IMR-90 (cell line): ENCODE data around the gene FTO. TPM values are rescaled to one million over a fixed set of nuclear protein-coding genes. Genes with fewer than 3 reads are reported as not detected.

Experiments
- ATAC-seq: fragments of 200-7000 bp; cut with Tn5 transposase; 2 replicates; pipeline ENCODE4 v1.9.1; 2020; ENCODE audit warnings: low read depth, mild to moderate bottlenecking, moderate library complexity
- BruUV-seq: library from RNA; stranded (reverse); fragments of 400-500 nt; replicated peaks from 2 replicates; lab custom pipeline; 2021; lab: Mats Ljungman, UMichigan
- CTCF ChIA-PET: fragments of 300-600 bp; formaldehyde crosslinking; extraction: SDS; loops from one replicate; lab custom pipeline; 2021; ENCODE audit warnings: antibody characterized with exemption; lab: Yijun Ruan, JAX
- POLR2A ChIA-PET: fragments of 300-600 bp; sonication (Branson Sonifier 250); formaldehyde crosslinking; loops from one replicate; lab custom pipeline; 2022; ENCODE audit warnings: antibody characterized with exemption; ENCODE audit not compliant: unreplicated experiment; lab: Charles Lee
- DNase-seq: peaks from one replicate; pipeline ENCODE4 v3.0.0; 2013
- H2AFZ ChIP-seq: replicated peaks from 2 replicates; pipeline ENCODE3; 2013; ENCODE audit warnings: low read length, mild to moderate bottlenecking; ENCODE audit not compliant: poor library complexity
- H2AK5ac ChIP-seq: 2 replicates; pipeline ENCODE4 v1.6.1; 2013; ENCODE audit warnings: low read depth, low read length, inconsistent platforms
- H2AK9ac ChIP-seq: replicated peaks from 2 replicates; pipeline ENCODE3; 2013; ENCODE audit warnings: mild to moderate bottlenecking, low read depth, low read length, moderate library complexity; ENCODE audit not compliant: poor library complexity
- H2BK120ac ChIP-seq: 2 replicates; pipeline ENCODE4 v1.6.1; 2013; ENCODE audit warnings: low read depth, low read length, inconsistent platforms
- H2BK15ac ChIP-seq: 3 replicates; pipeline ENCODE4 v1.6.1; 2013; ENCODE audit warnings: low read depth, low read length, inconsistent platforms
- H2BK20ac ChIP-seq: 2 replicates; pipeline ENCODE4 v1.6.1; 2013; ENCODE audit warnings: low read depth, mild to moderate bottlenecking, inconsistent platforms, low read length, moderate library complexity
- H2BK5ac ChIP-seq: 2 replicates; pipeline ENCODE4 v1.6.1; 2013; ENCODE audit warnings: mild to moderate bottlenecking, low read depth, low read length, inconsistent platforms; ENCODE audit not compliant: poor library complexity, severe bottlenecking
- H3K14ac ChIP-seq: replicated peaks from 2 replicates; pipeline ENCODE4 v1.6.1; 2013; ENCODE audit warnings: low read depth, low read length, inconsistent platforms
- H3K18ac ChIP-seq: 2 replicates; pipeline ENCODE4 v1.6.1; 2013; ENCODE audit warnings: low read depth, low read length, control low read depth
- H3K23ac ChIP-seq: 2 replicates; pipeline ENCODE4 v1.6.1; 2013; ENCODE audit warnings: low read depth, low read length, inconsistent platforms
- H3K27ac ChIP-seq: 2 replicates; pipeline ENCODE4 v1.5.1; 2013; ENCODE audit warnings: mild to moderate bottlenecking, control low read depth, low read length; ENCODE audit not compliant: insufficient read depth
- H3K27me3 ChIP-seq: 2 replicates; pipeline ENCODE4 v1.6.1; 2013; ENCODE audit warnings: low read length; ENCODE audit not compliant: control insufficient read depth, insufficient read depth
- H3K36me3 ChIP-seq: 2 replicates; pipeline ENCODE4 v1.6.1; 2013; ENCODE audit warnings: low read length, mixed read lengths; ENCODE audit not compliant: control insufficient read depth, insufficient read depth
- H3K4ac ChIP-seq: 2 replicates; pipeline ENCODE4 v1.6.1; 2013; ENCODE audit warnings: low read depth, low read length, inconsistent platforms
- H3K4me1 ChIP-seq: 2 replicates; pipeline ENCODE4 v1.6.1; 2013; ENCODE audit warnings: low read length, mixed read lengths; ENCODE audit not compliant: control insufficient read depth, insufficient read depth
- H3K4me2 ChIP-seq: 2 replicates; pipeline ENCODE4 v1.6.1; 2013; ENCODE audit warnings: low read depth, mild to moderate bottlenecking, control low read depth, low read length, moderate library complexity
- H3K4me3 ChIP-seq: 2 replicates; pipeline ENCODE4 v1.5.1; 2013; ENCODE audit warnings: low read depth, mild to moderate bottlenecking, control low read depth, low read length, moderate library complexity; ENCODE audit not compliant: insufficient read depth
- H3K56ac ChIP-seq: 2 replicates; pipeline ENCODE4 v1.6.1; 2013; ENCODE audit warnings: low read length, inconsistent platforms; ENCODE audit not compliant: insufficient read depth; ENCODE audit errors: extremely low read depth
- H3K79me1 ChIP-seq, 2 experiments: 2 replicates each; pipeline ENCODE4 v1.6.1; 2013; ENCODE audit warnings: low read length in 2 of 2, inconsistent platforms in 1 of 2, low read depth in 1 of 2
- H3K9ac ChIP-seq: 2 replicates; pipeline ENCODE4 v1.6.1; 2013; ENCODE audit warnings: low read depth, low read length, control low read depth
- H3K9me1 ChIP-seq: 2 replicates; pipeline ENCODE4 v1.6.1; 2013; ENCODE audit warnings: low read length, inconsistent platforms; ENCODE audit not compliant: insufficient read depth
- H3K9me3 ChIP-seq: 2 replicates; pipeline ENCODE4 v1.6.1; 2013; ENCODE audit warnings: low read length; ENCODE audit not compliant: control insufficient read depth, insufficient read depth
- H4K20me1 ChIP-seq: 2 replicates; pipeline ENCODE4 v1.6.1; 2013; ENCODE audit warnings: low read length, inconsistent platforms; ENCODE audit not compliant: insufficient read depth
- H4K5ac ChIP-seq: 2 replicates; pipeline ENCODE4 v1.6.1; 2013; ENCODE audit warnings: mild to moderate bottlenecking, low read depth, low read length, control low read depth
- H4K8ac ChIP-seq, 2 experiments: 2 replicates each; pipeline ENCODE4 v1.6.1; 2013; ENCODE audit warnings: low read depth in 2 of 2, low read length in 2 of 2, control low read depth in 1 of 2, inconsistent platforms in 1 of 2
- H4K91ac ChIP-seq: 2 replicates; pipeline ENCODE4 v1.6.1; 2013; ENCODE audit warnings: low read depth, low read length, inconsistent platforms; ENCODE audit not compliant: insufficient read depth
- BHLHE40 ChIP-seq: fragments of 150-350 bp; IDR thresholded peaks from 2 replicates; pipeline ENCODE4 v1.6.1; 2016; ENCODE audit warnings: mild to moderate bottlenecking, low read depth, low read length
- CEBPB ChIP-seq: IDR thresholded peaks from 2 replicates; pipeline ENCODE4 v1.6.1; 2012; ENCODE audit warnings: low read depth, low read length, improper control_type of control experiment
- FOS ChIP-seq: fragments of 150-350 bp; IDR thresholded peaks from 2 replicates; pipeline ENCODE4 v1.6.1; 2016; ENCODE audit warnings: low read depth, low read length
- MAFK ChIP-seq: IDR thresholded peaks from 2 replicates; pipeline ENCODE4 v1.6.1; 2012; ENCODE audit warnings: low read depth, low read length, improper control_type of control experiment
- MAZ ChIP-seq: IDR thresholded peaks from 2 replicates; pipeline ENCODE4 v1.6.1; 2012; ENCODE audit warnings: low read depth, mild to moderate bottlenecking, low read length, improper control_type of control experiment, moderate library complexity, borderline replicate concordance
- MXI1 ChIP-seq: IDR thresholded peaks from 2 replicates; pipeline ENCODE4 v1.6.1; 2012; ENCODE audit warnings: low read depth, mild to moderate bottlenecking, low read length, moderate library complexity, borderline replicate concordance
- NFE2L2 ChIP-seq: fragments of 150-350 bp; IDR thresholded peaks from 2 replicates; pipeline ENCODE4 v1.6.1; 2016; ENCODE audit warnings: low read depth, mild to moderate bottlenecking, low read length
- POLR2A ChIP-seq: IDR thresholded peaks from 2 replicates; pipeline ENCODE4 v1.6.1; 2012; ENCODE audit warnings: mild to moderate bottlenecking, low read depth, low read length
- RAD21 ChIP-seq: IDR thresholded peaks from 2 replicates; pipeline ENCODE4 v1.6.1; 2012; ENCODE audit warnings: low read length, improper control_type of control experiment
- RCOR1 ChIP-seq: IDR thresholded peaks from 2 replicates; pipeline ENCODE4 v1.6.1; 2012; ENCODE audit warnings: mild to moderate bottlenecking, low read length, improper control_type of control experiment; ENCODE audit not compliant: insufficient replicate concordance
- RFX5 ChIP-seq: IDR thresholded peaks from 2 replicates; pipeline ENCODE4 v1.8.0; 2012; ENCODE audit warnings: low read depth, mild to moderate bottlenecking, low read length, moderate library complexity
- SMC3 ChIP-seq: fragments of 150-350 bp; IDR thresholded peaks from 2 replicates; pipeline ENCODE4 v1.6.1; 2016; ENCODE audit warnings: low read depth, mild to moderate bottlenecking, antibody characterized with exemption, low read length, moderate library complexity
- WGBS, 2 experiments: methylation state at CpG; one replicate each; pipeline versions ENCODE4 v1.1.5 to v1.1.7; 2013; ENCODE audit warnings: missing lambda C conversion rate in 2 of 2; ENCODE audit not compliant: insufficient read length in 1 of 2; ENCODE audit errors: extremely low coverage in 2 of 2; 5-methylcytosine and 5-hydroxymethylcytosine counted together
- dilution Hi-C: fragments of 300-500 bp; cut with HindIII; formaldehyde crosslinking; loops from one replicate; pipeline ENCODE4 v1.14.3; 2018; ENCODE audit warnings: low sequenced_read_pairs; ENCODE audit not compliant: unreplicated experiment
- in situ Hi-C: fragments of 300-500 bp; cut with MboI; formaldehyde crosslinking; loops from 3 replicates; pipeline ENCODE4 v1.14.3; 2019; ENCODE audit warnings: low sequenced_read_pairs, inconsistent platforms, mixed read lengths
- intact Hi-C: fragments of 100-400 bp; cut with micrococcal nuclease; formaldehyde crosslinking; loops from 2 replicates; pipeline ENCODE4 v1.10.0; 2022
- polyA plus RNA-seq, 3 experiments: library from polyadenylated mRNA; depleted of rRNA; stranded (reverse); fragments of >200 nt; gene quantifications; 2 replicates each; pipeline ENCODE4 v1.2.3, GENCODE V29; 2012; ENCODE audit warnings: low replicate concordance in 1 of 3
- total RNA-seq: library from RNA; depleted of rRNA; stranded (reverse); fragments of >200 nt; gene quantifications from 2 replicates; pipeline ENCODE4 v1.2.3, GENCODE V29; 2012
- TF ChIP-seq, protein P1 (sequence below): conservative IDR thresholded peaks from 2 replicates; pipeline ENCODE4 v1.5.1; 2012; ENCODE audit warnings: mild to moderate bottlenecking, low read depth, low read length, improper control_type of control experiment
- TF ChIP-seq, protein P2 (sequence below): fragments of 150-350 bp; IDR thresholded peaks from 2 replicates; pipeline ENCODE4 v1.6.1; 2017; ENCODE audit warnings: mild to moderate bottlenecking, antibody characterized with exemption, low read length, low read depth
- TF ChIP-seq, protein P3 (sequence below): fragments of 150-350 bp; IDR thresholded peaks from 2 replicates; pipeline ENCODE4 v1.6.1; 2016; ENCODE audit warnings: low read depth, mild to moderate bottlenecking, low read length, moderate library complexity, borderline replicate concordance

FTO gene
- total and polyA plus RNA-seq, 2 of the 4 experiments (the other 2 are of a cell fraction), result 70.3 to 132 TPM

DNA sequence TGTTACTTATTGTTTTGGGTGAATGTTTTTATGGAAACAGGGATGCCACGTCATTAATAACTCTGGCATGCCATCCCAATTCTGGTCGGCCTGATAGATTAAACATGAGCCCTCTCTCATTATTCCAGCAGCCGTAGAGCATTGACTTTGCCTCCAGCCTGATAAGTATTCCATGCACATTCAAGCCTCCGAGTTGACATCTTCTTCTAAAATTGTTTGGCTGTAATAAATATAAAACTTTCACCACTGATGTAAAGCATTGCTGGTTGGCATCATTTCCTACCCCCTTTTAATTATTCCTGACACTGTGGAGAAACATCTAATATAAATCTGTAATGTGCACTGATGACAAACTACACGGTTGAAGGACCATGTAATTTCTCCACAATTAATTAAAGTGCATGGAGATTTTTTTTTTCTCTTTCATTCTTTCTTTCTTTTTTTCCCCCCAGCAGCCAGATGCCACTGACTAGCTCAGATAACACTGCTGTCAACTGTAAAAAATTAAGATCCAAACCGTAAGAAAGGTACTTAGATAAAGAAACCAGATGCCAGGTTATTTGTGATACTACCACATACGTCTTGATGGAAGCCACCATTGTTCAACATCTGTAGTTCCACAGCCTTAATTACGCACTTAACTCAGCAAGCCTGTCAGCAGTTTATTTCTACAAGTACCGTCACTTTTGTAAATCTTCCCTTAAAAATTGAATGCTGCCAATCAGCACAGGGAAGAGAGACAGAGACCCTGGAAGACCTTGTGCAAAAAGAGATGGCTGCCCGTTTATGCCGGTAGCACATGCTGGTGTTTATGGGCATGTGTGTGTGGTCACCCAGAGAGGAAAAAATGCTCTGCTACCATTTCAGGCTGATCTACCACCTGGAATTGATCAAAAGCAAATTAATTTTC lies 344.9 kb downstream of the FTO start:
- Histone ChIP-seq H4K8ac (no peak overlapping the region), H3K9me1 (peaks cover 2% of the 10 kb centered on the region; the same call in 1 of the 2 replicates), H3K4me2 (no peak overlapping the region), H2AK5ac (no peak overlapping the region), H2BK20ac (no peak overlapping the region), H2AFZ (no peak overlapping the region), H3K9ac (no peak overlapping the region), H4K91ac (no peak overlapping the region), H3K18ac (no peak overlapping the region), H4K20me1 (no peaks in the 10 kb centered on the region), H4K5ac (no peak overlapping the region), H2BK5ac (no peak overlapping the region), H3K27ac (no peak overlapping the region), H3K9me3 (no peaks in the 10 kb centered on the region), H3K56ac (no peak overlapping the region), H2BK120ac (no peak overlapping the region), H3K23ac (no peak overlapping the region), H3K4me3 (no peak overlapping the region), H2AK9ac (no peak overlapping the region), H3K4me1 (no peaks in the 10 kb centered on the region), H3K14ac (no peak overlapping the region), H3K79me1 (no peaks in the 10 kb centered on the region), H3K4ac (no peak overlapping the region), H2BK15ac (no peak overlapping the region), H3K27me3 (no peaks in the 10 kb centered on the region), H3K36me3 (no peaks in the 10 kb centered on the region)
- DNase-seq (no peak), ATAC-seq (no peak)
- dilution Hi-C loops, result no loop called here
- in situ Hi-C loops, result no loop called here
- ChIA-PET POLR2A (no interaction called here), CTCF (no interaction called here)
- WGBS, 2 experiments, result no CpG with 5 or more reads among the region's 11 CpGs
- intact Hi-C loops, result no loop called here
- no TSS peak for BruUV-seq
- TF ChIP-seq POLR2A (no peak), RCOR1 (no peak), NFE2L2 (no peak), RAD21 (no peak), RFX5 (no peak), MAZ (no peak), BHLHE40 (no peak), SMC3 (no peak), FOS (no peak), MAFK (no peak), CEBPB (no peak), MXI1 (no peak)
- TF ChIP-seq, protein P1, sequence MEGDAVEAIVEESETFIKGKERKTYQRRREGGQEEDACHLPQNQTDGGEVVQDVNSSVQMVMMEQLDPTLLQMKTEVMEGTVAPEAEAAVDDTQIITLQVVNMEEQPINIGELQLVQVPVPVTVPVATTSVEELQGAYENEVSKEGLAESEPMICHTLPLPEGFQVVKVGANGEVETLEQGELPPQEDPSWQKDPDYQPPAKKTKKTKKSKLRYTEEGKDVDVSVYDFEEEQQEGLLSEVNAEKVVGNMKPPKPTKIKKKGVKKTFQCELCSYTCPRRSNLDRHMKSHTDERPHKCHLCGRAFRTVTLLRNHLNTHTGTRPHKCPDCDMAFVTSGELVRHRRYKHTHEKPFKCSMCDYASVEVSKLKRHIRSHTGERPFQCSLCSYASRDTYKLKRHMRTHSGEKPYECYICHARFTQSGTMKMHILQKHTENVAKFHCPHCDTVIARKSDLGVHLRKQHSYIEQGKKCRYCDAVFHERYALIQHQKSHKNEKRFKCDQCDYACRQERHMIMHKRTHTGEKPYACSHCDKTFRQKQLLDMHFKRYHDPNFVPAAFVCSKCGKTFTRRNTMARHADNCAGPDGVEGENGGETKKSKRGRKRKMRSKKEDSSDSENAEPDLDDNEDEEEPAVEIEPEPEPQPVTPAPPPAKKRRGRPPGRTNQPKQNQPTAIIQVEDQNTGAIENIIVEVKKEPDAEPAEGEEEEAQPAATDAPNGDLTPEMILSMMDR, result no peak
- TF ChIP-seq, protein P2, sequence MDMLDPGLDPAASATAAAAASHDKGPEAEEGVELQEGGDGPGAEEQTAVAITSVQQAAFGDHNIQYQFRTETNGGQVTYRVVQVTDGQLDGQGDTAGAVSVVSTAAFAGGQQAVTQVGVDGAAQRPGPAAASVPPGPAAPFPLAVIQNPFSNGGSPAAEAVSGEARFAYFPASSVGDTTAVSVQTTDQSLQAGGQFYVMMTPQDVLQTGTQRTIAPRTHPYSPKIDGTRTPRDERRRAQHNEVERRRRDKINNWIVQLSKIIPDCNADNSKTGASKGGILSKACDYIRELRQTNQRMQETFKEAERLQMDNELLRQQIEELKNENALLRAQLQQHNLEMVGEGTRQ, result no peak
- TF ChIP-seq, protein P3, sequence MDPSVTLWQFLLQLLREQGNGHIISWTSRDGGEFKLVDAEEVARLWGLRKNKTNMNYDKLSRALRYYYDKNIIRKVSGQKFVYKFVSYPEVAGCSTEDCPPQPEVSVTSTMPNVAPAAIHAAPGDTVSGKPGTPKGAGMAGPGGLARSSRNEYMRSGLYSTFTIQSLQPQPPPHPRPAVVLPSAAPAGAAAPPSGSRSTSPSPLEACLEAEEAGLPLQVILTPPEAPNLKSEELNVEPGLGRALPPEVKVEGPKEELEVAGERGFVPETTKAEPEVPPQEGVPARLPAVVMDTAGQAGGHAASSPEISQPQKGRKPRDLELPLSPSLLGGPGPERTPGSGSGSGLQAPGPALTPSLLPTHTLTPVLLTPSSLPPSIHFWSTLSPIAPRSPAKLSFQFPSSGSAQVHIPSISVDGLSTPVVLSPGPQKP, result no peak
